ENCODE measurements around the gene SLC35B2.

The SLC35B2 gene, protein sequence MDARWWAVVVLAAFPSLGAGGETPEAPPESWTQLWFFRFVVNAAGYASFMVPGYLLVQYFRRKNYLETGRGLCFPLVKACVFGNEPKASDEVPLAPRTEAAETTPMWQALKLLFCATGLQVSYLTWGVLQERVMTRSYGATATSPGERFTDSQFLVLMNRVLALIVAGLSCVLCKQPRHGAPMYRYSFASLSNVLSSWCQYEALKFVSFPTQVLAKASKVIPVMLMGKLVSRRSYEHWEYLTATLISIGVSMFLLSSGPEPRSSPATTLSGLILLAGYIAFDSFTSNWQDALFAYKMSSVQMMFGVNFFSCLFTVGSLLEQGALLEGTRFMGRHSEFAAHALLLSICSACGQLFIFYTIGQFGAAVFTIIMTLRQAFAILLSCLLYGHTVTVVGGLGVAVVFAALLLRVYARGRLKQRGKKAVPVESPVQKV

DNA sequence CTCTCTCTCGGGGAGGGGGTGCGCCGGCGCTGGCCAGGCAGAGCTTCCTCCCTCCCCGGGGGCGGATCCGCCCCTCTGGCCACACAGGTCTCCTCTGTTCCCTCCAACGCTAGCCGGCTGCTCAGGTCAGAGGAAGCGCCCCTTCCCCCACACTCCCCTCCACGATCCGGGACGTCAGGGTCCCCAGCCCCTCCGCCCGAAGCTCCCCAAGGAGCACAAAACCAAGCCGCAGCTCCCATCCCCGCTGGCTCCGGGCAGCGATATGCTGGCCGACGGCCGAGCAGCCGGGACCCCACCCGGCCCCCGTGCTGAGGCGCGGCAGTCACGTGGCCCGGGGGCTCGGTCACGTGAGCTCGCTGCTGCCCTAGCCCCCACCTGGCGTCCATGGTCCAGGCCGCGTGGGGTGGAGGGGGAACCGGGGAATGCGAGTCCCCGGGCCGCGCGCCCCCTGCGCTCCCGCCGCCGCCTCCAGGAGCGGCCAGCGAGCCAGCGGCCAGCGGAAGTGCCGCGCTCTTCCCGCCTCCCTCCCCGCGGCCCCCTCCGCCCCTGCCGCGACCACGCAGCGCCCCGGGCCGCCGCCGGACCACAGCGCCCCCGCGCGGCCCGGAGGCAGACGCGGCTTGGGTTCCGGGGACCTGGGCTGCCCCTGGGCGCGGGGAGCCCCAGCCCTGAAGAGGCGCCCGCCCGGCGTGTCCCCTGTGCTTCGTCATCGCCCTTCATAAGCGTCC, at the start of gene SLC35B2:
SLC35B2 (minus strand) TSS at position 504 of the 728 bp plus-strand sequence; CDS start at position 386, 118 bp downstream.
- DNase-seq: no peak

DNA sequence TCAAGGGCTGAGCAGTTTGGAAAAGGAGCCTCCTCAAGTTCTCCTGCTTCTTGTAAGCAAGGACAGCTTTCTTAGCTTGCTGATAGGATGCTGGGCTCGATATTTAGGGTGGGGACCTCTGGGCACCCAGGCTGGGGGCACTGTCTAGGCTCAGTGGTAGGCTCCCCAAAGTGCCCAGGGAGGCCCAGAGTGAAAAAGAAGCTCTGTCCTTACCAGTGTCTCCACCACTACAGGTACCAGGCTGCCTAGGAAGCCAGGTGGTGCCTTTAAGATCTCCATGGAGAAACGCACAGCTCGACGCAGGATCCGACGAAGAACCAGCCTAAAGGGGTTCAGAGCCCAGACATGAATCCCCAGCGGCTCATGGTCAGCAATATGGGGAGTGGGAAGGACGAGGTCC, 49.4 kb upstream of the SLC35B2 start:
- no peak for DNase-seq

DNA sequence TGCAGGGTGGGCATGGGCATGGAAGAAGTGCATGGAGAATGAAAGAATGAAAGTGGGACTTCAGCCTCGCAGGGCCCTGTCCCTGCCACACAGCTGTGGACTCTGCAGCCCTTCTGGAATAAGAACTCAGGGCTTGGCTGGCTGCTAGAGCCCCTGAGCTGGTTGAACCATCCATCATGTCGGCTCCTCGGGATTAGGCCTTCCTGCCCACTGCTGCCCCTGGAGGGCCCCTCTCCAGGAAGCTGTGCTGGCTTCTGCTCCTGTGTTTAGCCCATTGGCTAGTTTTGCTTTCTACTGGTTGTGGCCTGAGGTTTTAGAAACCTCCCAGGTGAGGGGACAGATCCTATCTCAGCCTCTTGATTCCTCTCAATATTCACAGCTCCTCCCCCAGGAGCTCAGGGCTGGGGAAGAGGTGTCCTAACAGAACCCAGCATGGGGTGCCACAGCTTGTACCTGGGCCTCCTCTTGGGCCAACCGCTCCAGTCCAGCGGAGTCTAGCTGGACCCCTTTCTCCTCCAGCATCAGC, 47.9 kb upstream of the SLC35B2 start:
- DNase-seq: no peak

DNA sequence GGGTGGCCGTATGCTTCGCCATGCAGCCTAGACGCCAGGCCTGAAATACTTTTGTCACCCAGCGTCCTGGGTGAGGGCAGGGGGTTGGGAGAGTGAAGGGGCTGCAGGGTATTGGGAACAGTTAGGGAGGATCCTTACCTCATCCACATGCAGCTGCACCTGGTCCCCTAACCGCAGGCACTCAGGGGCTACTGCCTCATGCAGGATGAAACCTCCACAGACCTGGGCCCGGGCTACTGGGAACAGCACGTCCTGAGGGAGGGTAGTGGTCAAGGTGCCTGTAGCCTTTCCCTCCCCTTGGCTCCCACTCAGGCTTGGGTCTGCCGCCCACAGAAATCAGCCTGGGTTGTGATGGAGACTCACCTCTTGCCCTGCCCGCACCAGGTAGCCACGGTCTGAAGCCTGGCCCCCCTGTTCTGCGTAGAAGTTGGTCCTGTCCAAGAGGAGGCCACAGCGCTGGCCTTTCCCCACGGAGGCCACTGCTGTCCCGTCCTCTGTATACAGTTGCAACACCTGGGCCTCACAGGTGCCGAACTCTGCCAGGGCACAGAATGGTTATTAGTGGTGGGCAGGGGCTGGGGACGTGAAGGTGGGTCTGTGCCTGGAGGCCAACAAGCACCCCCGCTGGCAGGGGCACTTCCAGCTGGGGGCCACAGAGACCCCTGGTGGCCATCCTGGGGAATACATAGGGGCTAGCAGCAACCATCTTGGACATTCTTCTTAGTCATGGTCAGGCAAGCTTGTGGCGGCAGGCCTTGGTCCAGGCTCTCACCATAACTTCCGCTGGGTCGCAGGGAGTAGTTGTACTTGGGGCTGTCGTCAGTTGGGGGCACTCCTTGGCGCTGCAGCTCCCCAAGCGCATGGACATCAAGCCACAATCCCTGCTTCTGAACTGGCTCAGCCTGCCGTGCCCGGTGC, 47.2 kb upstream of the SLC35B2 start:
- DNase-seq: no peak

DNA sequence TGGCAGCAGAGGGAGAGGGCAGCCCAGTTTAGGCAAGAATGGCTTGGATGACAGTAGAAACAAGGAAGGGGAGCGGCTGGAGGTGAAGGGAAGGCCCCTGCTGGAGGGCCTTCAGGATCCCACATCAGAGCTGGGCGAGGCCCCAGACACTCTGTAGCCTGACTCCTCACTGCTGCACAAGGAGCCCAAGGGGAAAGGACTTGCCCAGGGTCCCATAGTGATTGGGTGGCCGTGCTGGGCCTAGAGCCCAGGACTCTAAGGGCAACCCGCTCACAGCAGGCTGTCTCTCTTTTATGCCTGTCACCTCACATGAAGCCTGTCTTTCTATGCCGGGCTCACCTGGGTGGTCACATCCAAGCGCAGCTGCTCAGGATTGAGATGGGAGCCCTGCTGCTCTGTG, 46.5 kb upstream of the SLC35B2 start:
- DNase-seq: no peak

DNA sequence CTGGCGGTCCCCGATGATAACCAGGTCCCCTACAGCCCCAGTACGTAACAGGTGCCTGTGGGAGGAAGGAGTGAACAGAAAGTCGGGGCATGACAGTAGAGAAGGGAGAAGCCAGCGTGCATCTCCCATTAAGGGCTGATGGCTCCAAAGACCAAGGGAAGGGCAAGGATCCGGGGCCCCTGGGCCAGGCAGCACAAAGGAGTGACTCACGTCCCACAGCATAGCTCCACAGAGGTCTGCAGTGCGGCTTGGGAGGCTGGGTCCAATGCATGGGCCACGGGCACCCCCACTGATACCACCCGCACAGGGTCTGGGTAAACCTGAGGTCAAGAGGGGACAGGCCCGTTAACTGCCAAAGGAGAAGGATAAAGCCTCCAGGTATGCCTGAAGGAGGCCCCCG, 45.5 kb upstream of the SLC35B2 start:
- DNase-seq: no peak

DNA sequence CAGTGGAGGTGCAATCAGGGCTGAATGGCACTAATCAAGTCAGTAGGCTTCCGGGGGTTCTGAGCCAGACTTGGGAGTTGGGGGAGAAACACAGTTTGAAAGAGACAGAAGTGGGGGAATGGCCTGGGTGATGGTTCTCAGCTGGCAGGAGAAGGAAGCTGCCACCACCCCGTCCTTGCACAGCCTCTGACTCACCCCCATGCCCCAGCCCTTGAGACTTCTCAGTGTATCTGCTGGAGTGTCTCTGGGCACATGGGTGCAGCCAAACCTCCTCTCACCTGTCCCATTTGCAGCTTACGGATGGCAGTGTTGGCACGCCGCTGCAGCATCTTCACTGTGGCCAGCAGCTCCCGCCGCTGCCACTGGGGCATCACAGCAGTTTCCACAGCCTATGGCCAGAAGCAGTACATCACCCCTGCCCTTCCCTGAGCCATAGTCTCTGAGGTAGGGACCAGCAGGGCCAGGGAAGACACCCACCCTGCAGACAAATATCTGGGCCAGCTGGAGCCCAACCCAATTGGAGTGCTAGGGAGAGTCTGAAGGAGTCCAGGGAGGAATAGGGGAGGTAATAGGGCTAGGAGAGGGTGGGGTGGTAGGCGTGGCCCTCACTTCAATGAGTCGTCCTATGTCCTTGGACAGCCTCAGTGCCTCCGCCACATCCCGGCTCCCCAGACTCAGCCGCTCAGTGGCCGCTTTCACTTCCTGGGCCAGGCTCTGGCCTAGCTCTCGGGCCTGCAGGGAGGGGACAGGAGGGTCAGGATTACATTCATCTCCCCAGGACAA, 44.6 kb upstream of the SLC35B2 start:
- no peak for DNase-seq

DNA sequence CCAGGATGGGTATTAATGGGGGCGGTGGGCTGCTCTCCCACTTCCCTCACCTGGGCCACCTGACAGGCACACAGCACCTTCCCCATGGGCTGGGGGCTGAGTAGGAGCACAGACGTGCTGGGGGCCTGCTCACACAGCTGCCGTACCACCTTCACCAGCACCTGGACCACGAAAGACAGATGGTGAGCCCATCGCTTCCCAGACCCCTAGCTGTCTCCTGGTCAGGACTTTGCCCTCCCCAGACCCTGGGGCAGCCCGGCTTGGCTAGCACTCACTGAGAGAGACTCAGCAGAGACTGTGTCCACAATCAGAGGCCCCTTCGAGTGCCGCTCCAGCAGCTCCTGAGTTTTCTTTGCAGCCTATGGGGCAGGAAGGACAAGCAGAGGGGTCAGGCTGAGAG, 43.8 kb upstream of the SLC35B2 start:
- no peak for DNase-seq

DNA sequence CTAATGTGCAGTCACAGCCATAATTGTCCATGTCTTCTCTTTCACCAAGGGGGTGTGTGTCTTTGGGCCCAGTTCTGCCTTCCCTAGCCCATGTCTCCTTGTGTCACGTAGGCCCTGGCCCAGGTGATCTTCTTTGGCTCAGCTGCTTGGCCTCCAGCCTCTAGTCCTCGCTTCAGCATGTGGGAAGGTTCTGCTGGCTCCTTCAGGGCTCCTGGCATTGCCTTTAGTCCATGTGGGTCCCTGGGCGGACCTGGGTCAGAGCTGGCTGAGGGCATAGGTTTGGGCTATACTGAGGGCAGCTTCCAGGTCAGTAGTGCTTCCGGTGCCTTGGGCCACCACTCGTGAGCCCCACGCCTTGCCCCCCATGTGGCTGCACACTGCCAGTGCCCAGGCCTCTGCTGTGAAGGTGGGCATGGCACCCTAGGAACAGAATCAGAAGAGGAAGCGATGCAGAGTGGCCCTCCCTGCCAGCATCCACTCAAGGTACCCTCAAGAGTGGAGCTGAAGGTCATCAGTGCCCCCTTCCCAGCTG, 43.0 kb upstream of the SLC35B2 start:
- no peak for DNase-seq

DNA sequence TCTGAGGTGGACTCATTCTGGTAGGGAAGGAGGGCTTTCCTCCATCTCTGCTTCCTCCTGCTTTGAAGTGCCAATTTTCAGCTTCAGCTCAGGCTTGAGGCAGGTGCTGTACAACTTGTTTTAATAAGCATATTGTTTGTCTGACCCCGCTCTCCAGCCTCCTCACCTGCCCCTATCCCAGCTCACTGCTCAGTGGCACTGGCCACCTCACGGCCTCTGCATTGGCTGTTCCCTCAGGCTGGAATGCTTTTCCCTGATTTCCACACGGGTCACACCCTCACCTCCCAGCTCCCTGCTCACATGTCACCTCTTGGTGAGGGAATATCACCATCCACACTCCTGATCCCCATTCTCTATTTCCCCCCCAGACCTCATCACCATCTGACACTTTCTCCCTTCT, 41.5 kb upstream of the SLC35B2 start:
- DNase-seq: no peak

DNA sequence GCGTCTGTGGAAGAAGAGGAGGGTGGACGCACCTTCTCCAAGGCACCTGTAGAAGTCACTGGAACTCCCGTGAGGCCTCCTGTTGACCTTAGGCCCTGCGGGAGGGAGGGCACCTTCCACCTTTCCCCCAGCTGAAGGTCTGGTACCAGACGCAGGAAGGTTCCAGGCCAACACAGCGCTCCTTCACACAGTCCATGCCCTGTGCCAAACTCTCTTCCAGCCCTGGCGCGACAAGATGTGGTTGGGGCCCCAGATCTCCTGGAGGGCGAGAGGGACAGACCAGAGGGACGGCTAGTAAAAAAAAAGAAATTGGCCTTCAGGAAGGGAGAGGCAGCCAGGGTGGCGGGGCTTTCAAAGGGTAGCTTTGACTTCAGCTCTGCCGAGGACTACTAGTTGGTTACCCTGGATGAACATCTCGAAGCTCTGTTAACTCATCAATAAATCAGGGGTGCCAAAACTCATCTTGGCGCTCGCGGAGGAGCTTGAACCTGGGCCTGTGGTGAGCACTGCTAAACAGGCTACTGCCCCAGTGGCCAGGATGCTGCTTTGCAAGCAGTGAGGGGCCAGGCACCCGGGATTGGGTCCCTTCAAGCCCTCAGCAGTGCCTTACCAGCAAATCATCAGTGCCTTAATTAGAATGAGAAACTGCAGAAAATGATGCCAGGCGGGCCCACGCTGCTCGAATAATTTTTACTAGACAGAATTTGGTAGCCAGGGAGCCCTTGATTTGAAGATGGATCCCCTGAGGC, 40.9 kb upstream of the SLC35B2 start:
- no peak for DNase-seq

DNA sequence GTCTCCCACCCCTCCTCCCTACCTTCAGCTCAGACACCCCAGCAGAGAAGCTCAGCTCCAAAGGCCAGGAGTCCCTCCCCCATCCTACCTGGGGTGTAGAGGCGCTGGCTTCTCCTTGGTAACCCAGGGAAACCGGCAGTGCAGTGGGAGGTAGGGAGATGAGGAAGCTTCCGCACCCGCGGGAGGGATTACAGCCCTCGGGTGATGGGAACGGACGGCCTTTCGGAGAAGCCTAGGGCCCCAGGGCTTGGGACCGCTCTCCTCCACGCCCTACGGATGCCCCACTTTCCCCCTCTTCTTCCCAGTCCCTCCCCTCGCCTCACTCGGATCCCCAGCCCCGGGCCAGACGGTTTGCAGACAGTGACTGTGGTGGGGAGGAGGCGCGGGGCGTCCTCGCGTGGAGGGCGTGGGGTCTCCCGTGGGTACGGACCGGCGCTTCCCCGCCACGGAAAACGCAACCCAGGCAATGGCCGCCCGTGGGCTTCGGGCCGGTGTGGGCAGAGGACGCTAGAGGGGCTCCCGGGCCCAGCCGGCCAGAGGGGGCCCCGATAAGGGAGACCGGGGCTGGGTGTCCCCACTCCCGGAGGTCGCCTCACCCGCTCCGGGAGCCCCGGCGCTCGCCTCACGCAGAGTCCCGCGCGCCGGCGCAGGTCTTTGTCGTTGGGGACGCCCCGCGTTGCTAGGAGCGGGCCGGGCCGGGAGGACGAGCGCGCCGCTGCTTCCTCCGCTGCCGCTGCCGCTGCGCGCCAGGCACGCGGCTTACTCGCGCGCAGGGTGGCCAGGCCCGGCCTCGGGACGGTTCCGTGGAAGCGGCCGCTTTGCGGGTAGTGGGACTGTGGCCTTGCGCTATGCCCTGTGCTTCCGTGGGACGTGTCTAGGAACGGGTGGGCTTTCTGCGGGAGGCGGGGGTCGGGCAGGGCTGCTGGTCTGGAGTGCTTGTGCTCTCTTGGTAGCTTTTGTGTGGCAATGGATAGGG, 40.0 kb upstream of the SLC35B2 start:
- DNase-seq: no peak

DNA sequence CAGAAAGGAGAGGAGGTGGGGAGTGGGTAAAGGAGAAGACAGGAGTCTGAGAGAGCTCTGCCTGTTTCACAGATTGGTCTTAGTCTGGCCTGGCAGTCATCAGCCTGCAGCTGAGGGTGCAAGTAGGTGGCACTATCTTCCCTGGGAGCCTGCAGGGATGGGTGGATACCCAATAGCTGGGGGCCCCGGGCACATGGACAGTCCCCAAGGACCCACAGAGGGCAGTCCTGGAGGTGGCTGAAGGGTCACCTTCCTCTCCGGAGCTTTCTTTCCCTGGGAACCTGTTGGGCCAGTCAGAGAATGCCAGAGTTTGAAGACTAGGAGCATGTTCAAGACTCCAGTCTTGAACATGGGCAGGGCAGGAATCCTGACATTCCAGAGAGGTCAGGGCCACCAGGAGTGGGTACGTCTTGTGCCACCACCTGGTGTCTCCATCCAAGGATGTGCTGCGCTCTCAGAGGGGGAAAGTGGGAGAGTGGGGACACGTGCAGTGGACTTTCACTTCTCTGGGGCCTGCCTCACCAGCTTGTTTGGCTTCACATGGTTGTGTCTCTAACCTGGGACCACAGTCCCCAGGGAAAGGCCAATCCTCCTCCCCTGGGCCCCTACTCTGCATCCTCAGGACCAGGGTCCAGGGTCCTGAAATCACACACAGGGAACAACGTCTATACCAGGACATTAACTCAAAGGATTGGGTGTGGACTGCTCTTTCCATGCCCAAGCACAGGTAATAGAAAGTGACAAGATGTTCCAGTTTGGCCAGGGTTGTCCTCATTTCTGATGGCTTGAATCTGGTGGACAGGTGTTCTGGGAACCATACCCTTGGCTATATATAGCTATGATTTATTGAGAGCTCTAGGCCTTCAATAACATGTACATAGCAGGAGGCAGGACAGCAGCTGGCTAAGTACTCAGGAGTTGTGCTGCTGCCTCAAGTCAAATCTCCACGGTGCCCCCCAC, 37.8 kb upstream of the SLC35B2 start:
- DNase-seq: no peak

DNA sequence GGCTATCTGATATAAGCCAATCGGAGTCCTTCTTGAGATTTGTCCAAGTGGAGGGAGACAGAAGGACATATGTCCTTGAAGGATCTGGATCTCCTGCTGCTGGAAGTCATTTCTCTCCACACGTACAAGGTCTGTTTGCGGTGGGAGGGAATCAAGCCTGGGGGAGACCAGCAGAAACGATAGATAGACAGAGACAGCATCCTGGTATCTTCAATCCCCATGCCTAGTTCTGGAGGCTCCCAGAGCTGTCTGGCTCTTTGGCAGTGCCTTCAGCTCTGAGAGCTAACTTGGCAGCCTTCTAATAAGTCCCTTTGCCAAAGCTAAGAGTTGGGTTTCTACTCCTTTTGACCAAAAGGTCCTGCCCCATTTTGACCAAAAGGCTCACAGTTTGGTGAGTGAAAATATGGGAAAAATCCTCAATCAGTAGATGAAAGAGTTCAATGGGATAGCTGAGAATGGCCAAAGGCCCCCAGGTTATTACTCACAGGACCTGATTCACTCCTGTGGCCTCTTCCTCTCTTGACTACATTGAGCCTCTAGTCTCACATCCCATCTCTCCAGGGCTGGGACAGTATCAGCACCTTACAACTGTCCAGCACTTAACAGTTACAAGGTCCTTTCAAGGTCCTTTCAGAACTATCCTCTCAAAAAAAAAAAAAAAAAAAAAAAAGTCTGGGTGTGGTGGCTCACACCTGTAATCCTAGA, 35.5 kb upstream of the SLC35B2 start:
- no peak for DNase-seq

DNA sequence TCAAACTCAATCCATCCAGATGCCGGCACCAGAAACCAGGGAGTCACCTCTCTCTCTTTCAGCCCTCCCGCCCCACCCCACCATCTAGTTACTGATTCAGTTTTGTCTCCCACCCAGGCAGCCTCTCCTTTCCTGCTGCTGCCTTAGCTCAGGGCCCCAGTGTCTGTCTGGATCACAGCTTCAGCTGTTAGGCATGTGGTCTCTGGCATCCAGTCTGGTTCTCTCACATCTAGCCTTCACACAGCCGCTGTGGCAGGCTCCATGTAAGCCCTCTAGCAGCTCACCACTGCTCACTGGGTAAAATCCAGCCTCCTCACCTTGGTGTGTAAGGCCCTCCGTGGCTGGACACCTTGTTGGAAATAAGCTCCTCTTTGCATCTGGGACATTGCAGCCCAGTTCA, 34.5 kb upstream of the SLC35B2 start:
- DNase-seq: no peak

DNA sequence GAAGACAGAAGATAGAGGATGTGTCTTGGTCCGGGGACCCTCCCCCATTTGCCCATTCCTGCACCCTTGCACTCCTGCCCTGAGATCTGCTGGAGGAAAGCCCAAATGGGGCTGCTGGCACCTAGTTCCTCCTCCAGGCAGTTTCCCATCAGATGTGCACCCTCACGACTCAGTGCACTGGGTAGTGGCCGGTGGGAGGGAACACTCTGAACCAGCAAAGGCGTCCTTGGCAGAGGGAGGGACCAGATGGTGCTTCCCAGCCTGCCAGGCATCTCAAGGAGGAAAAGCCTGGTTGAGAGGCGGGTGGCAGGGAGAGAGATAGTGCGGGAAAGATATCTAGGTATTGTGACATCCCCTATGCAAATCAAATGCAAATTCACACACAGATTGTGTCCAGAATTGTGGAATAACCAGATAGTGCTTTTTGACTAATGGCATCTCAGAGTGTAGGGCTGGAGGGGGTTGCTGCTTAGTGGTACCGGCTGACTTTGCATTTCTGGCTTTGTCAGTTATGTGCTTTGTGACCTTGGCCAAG, 32.5 kb upstream of the SLC35B2 start:
- no peak for DNase-seq

DNA sequence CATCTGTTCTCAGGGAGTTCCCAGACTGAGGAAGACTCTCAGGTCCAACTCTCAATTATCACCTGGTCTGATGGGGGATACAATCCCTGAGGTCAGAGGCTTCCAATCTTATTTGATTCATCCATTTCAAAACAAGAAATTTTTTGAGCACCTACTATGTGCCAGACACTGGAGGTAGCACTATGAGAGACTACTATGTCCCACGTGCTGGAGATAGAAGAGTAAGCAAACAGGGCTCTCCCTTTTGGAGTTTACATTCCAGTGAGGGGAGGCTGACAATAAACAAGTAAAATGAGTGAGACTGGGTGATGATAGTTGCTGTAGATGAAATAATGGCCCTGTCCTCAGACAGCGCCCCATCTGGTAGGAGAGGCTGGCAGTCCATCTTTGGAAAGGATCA, 29.4 kb upstream of the SLC35B2 start:
- no peak for DNase-seq

DNA sequence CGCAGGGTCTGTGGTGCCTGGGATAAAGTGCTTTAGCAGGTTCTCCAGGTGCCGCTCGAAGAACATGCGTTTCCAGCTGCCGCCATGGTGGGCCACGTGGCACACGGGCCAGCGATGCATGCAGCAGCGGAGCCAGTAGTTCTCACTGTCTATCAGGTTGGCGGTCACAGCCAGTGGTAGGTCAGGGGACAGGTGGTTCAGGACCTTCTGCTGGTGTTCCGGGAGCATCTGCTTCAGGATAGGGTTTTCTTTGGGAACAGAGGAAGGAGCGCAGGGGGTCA, 28.9 kb upstream of the SLC35B2 start:
- DNase-seq: no peak

All from NCI-H1048 (cell line).